Measurements from ENCODE around the gene METTL15.
A peak's percentile ranks its signal among the peaks of the same experiment; 100 is the strongest.
"Not testable (repeated sequence)": the region's sequence is repeated elsewhere in the genome, so short reads cannot be mapped to it uniquely, and the experiment has no call there.

METTL15 gene

DNA sequence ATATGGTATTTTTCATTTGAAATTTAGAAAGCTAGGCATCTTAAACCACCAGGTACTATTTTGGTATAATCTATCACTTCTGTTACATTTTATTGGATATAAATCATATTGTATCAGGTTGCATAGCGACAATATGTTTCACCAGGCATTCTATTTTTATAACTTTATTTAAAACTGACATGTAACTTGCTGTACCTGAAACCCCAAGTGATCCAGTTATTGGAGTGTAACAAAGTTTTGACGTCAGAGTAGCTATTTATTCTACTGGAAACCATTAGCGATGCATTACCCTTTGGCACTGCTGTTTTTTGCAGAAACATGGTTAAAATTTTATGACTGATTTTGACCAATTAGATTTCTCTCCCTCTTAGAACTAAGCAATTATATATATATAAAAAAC, 160.7 kb downstream of the METTL15 start:
- no peak for FAIRE-seq

DNA sequence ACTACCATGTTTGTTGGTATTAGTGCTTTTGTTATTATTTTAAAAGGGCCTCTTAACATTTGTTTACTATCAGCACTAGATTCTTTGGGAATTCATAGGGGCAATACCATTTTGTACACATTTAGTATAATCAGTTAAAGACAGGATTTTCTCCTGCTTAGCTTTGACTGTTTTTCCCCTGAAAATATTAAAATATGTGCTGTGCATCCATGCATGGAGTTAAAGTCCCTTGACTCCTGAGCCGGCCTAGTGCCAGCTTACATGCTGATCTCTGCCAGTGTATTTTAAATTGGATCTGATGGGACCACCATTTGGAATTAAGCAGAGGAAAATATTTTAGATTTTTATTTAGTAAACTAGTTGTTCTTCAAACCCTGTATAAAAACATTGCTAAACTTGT, 161.4 kb downstream of the METTL15 start:
- FAIRE-seq (no peak), DNase-seq (ENCODE audit: insufficient read length, low spot score) (no peak)
- TF ChIP-seq POLR2A (IDR thresholded peaks at IDR 0.05; ENCODE audit: low read depth, low read length), result no peak

More for the DNA sequence above, 160.7 kb downstream of the METTL15 start:
- TF ChIP-seq POLR2A (IDR thresholded peaks at IDR 0.05; ENCODE audit: low read depth, low read length), result no peak
- no peak for DNase-seq (ENCODE audit: insufficient read length, low spot score)

- not testable (repeated sequence) for DNase-seq (ENCODE audit: insufficient read length, low spot score); FAIRE-seq
These were observed 164.1 kb downstream of the METTL15 start for GRCh38 chr11:28272247-28272646.

DNA sequence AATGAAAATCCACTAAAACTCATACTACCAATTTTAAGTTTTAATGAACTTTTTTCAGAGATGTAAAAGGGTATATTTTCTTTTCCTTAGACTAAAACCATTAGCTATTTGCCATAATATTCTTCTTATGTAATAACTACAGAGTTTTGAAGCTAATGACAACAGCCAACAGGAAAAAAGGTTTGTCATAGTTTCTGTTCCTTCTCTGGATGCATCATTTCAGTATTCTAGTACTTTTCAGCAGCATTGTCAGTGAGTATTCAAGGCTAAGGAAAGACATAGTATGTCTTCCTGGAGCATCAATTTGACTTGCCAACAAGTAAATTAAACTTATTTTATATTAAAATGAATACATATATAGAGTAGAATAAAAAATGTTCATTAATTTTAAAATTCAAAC, 166.0 kb downstream of the METTL15 start:
- TF ChIP-seq POLR2A (IDR thresholded peaks at IDR 0.05; ENCODE audit: low read depth, low read length), result no peak
- DNase-seq (ENCODE audit: insufficient read length, low spot score) (no peak), FAIRE-seq (no peak)

DNA sequence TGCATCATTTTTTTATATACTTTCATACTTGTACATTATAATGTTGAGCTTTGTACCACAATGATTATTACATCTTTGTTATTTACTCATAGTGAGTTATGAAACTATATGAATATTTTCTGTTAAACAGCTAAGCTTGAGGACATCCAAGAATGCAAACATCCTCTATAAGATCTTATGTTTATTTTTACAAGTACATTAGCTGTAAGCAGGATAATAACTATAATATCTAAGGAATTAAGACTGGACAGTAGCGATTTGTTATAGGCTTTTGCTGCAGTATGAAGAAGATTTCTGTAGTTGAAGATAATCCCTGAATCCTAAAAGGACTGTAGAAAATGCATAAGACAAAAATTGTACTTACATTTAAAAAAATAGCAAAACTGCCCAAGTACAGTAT, 176.0 kb downstream of the METTL15 start:
- no peak for DNase-seq (ENCODE audit: insufficient read length, low spot score)
- no peak for FAIRE-seq
- no peak for TF ChIP-seq POLR2A (IDR thresholded peaks at IDR 0.05; ENCODE audit: low read depth, low read length)

GRCh38 chr11:28289444-28289843, 181.3 kb downstream of the METTL15 start:
- no peak for TF ChIP-seq POLR2A (IDR thresholded peaks at IDR 0.05; ENCODE audit: low read depth, low read length)
- FAIRE-seq (no peak), DNase-seq (ENCODE audit: insufficient read length, low spot score) (peak; percentile 0)

GRCh38 chr11:28290995-28291394, 182.8 kb downstream of the METTL15 start:
- FAIRE-seq, result not testable (repeated sequence)

GRCh38 chr11:28296426-28296825, 188.2 kb downstream of the METTL15 start:
- no peak for TF ChIP-seq POLR2A (IDR thresholded peaks at IDR 0.05; ENCODE audit: low read depth, low read length)
- DNase-seq (ENCODE audit: insufficient read length, low spot score) (no peak), FAIRE-seq (peak; percentile 67)

More at GRCh38 chr11:28290995-28291394, 182.8 kb downstream of the METTL15 start:
- not testable (repeated sequence) for DNase-seq (ENCODE audit: insufficient read length, low spot score)

DNA sequence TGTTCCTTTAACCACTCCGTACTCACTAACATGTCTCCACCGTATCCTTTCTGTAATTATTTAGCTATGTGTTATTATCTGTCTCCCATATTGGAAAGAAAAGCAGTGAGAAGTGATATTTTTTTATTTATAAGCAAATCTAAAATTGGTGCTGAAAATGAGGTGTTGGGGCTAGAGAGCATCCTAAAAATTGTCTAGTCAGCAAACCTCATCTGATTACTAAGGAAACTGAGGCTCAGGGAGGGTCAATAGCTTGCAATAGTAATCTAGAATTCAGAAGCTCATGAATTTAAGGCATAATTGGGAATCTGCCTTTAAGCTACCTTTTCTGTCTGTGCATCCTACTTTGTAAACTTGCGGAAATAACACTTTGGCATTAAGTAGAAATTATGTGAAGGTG, 190.0 kb downstream of the METTL15 start:
- TF ChIP-seq POLR2A (IDR thresholded peaks at IDR 0.05; ENCODE audit: low read depth, low read length), result no peak
- DNase-seq (ENCODE audit: insufficient read length, low spot score), result no peak
- FAIRE-seq, result no peak

DNA sequence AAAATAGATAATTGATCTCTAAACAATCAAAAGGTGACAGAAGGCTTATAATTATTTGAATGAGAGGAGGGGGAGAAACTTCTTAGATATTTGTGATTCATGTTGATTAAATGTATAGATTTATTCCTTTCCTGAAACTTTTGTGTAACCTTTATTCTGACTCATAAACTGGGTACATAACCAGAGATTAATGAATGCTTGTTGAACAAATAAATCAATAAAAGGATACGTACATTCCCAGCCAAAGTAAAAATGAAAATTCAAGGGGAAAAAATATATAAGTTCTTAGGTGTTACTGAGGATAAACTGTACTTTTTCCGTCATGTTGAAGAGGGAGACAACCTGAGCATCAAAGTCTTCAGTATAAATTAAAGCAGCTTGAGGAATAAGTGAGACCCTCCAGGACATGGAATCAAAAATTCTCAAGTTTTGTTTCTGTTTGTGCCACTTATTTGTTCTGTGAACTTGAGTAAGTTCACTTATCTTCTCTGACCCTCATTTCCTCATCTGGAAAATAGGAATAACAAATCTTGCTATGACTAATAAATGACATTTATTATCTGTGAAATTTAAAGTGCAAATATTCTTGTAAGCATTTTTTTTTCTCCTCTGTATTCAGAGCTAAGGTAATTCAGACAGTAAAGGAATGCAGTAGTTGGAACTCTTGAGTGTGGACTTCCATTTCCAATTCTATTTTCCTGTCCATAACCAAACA, 195.4 kb downstream of the METTL15 start:
- no peak for TF ChIP-seq POLR2A (IDR thresholded peaks at IDR 0.05; ENCODE audit: low read depth, low read length)
- no peak for DNase-seq (ENCODE audit: insufficient read length, low spot score)
- no peak for FAIRE-seq

DNA sequence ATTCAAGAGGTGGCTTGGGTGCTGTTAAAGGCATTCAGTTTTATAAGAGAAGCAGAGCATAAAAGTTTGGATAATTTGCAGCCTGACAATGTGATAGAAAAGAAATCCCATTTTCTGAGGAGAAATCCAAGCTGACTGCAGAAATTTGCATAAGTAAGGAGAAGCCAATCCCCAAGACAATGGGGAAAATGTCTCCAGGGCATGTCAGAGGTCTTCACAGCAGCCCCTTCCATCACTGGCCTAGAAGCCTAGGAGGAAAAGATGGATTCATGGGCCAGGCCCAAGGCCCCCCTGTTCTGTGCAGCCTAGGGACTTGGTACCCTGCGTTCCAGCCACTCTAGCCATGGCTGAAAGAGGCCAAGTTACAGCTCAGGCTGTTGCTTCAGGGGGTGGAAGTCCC, 207.3 kb downstream of the METTL15 start:
- DNase-seq (ENCODE audit: insufficient read length, low spot score), result no peak

GRCh38 chr11:28318871-28319270, 210.7 kb downstream of the METTL15 start:
- DNase-seq (ENCODE audit: insufficient read length, low spot score) (no peak), FAIRE-seq (no peak)
- no peak for TF ChIP-seq POLR2A (IDR thresholded peaks at IDR 0.05; ENCODE audit: low read depth, low read length)

More for the DNA sequence above, 207.3 kb downstream of the METTL15 start:
- TF ChIP-seq POLR2A (IDR thresholded peaks at IDR 0.05; ENCODE audit: low read depth, low read length), result no peak
- no peak for FAIRE-seq

DNA sequence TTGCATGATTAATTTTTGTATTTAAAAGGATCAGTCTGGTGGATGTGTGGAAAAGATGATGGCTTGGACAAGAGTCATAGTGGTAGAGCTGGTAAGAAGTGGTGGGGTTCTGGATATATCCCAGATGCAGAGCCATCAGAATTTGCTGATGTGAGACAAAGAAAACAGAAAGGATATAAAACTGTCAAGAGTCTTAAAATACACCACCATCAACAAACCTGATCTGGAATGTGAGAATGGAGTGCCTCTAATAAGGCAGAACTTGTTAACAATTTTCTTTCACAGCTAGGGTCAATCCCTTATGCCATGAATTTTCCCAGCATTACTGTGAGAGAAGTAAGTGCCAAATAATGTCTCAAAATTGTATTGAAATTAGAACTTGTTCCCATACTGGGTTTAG, 215.4 kb downstream of the METTL15 start:
- FAIRE-seq (no peak), DNase-seq (ENCODE audit: insufficient read length, low spot score) (no peak)
- no peak for TF ChIP-seq POLR2A (IDR thresholded peaks at IDR 0.05; ENCODE audit: low read depth, low read length)

DNA sequence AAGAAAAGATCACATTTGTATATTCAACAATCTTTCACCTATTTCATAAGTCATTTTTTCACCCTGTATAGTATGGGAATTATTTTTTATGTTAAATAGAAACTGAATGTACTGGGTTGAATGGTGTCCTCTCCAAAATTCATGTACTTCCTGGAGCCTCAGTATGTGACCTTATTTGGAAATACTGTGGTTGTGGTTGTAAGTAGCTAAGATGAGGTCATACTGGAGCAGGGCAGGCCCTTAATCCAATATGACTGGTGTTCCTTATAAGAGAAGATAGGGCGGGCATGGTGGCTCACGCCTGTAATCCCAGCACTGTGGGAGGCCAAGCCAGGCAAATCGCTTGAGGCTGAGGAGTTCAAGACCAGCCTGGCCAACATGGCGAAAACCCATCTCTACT, 224.2 kb downstream of the METTL15 start:
- not testable (repeated sequence) for DNase-seq (ENCODE audit: insufficient read length, low spot score)
- FAIRE-seq, result peak; percentile 96

- TF ChIP-seq POLR2A (IDR thresholded peaks at IDR 0.05; ENCODE audit: low read depth, low read length), result no peak
- no peak for FAIRE-seq
These were observed 229.5 kb downstream of the METTL15 start for GRCh38 chr11:28337701-28338100.

GRCh38 chr11:28338371-28338770, 230.2 kb downstream of the METTL15 start:
- FAIRE-seq (no peak), DNase-seq (ENCODE audit: insufficient read length, low spot score) (no peak)
- no peak for TF ChIP-seq POLR2A (IDR thresholded peaks at IDR 0.05; ENCODE audit: low read depth, low read length)

More at GRCh38 chr11:28337701-28338100, 229.5 kb downstream of the METTL15 start:
- no peak for DNase-seq (ENCODE audit: insufficient read length, low spot score)

All from H54 (cell line).